GM18519 (cell line): Measurements from ENCODE around the gene MAST4.

Experiments used
- ATAC-seq: cut with Tn5 transposase; IDR thresholded peaks from one replicate; pipeline ENCODE4 v1.9.1; 2021; ENCODE audit warnings: mild to moderate bottlenecking, moderate library complexity; ENCODE audit not compliant: unreplicated experiment, low FRiP score

Gene MAST4

GRCh38 chr5:67140413-67140812 lies 544.2 kb downstream of the MAST4 start:
- no peak for ATAC-seq

GRCh38 chr5:67141644-67142043 lies 545.5 kb downstream of the MAST4 start:
- ATAC-seq = no peak

GRCh38 chr5:67142816-67143215 lies 546.6 kb downstream of the MAST4 start:
- no peak for ATAC-seq

GRCh38 chr5:67143549-67143948 lies 547.4 kb downstream of the MAST4 start:
- ATAC-seq = no peak

- no peak for ATAC-seq
Measured at GRCh38 chr5:67144183-67144639, 548.0 kb downstream of the MAST4 start.

GRCh38 chr5:67146574-67146973 lies 550.4 kb downstream of the MAST4 start:
- ATAC-seq = no peak

- no peak for ATAC-seq
Measured at GRCh38 chr5:67146981-67147380, 550.8 kb downstream of the MAST4 start.

- no peak for ATAC-seq
Measured at GRCh38 chr5:67147760-67148159, 551.6 kb downstream of the MAST4 start.

GRCh38 chr5:67149057-67149950 lies 553.1 kb downstream of the MAST4 start:
- ATAC-seq = no peak

GRCh38 chr5:67149951-67150523 lies 553.8 kb downstream of the MAST4 start:
- ATAC-seq = no peak

GRCh38 chr5:67152400-67152799 lies 556.2 kb downstream of the MAST4 start:
- no peak for ATAC-seq

GRCh38 chr5:67153292-67153691 lies 557.1 kb downstream of the MAST4 start:
- ATAC-seq = no peak

- ATAC-seq = no peak
Measured at GRCh38 chr5:67154556-67155206, 558.5 kb downstream of the MAST4 start.

- no peak for ATAC-seq
Measured at GRCh38 chr5:67156976-67157583, 560.9 kb downstream of the MAST4 start.

- no peak for ATAC-seq
Measured at GRCh38 chr5:67160272-67160671, 564.1 kb downstream of the MAST4 start.

GRCh38 chr5:67160985-67161384 lies 564.8 kb downstream of the MAST4 start:
- no peak for ATAC-seq

GRCh38 chr5:67161767-67162166 lies 565.6 kb downstream of the MAST4 start:
- no peak for ATAC-seq

- ATAC-seq = no peak
Measured at GRCh38 chr5:67163231-67163756, 567.1 kb downstream of the MAST4 start.

GRCh38 chr5:67163863-67164595 lies 567.8 kb downstream of the MAST4 start:
- no peak for ATAC-seq
